ENCODE results near the gene CACNA1B.

CACNA1B gene

DNA sequence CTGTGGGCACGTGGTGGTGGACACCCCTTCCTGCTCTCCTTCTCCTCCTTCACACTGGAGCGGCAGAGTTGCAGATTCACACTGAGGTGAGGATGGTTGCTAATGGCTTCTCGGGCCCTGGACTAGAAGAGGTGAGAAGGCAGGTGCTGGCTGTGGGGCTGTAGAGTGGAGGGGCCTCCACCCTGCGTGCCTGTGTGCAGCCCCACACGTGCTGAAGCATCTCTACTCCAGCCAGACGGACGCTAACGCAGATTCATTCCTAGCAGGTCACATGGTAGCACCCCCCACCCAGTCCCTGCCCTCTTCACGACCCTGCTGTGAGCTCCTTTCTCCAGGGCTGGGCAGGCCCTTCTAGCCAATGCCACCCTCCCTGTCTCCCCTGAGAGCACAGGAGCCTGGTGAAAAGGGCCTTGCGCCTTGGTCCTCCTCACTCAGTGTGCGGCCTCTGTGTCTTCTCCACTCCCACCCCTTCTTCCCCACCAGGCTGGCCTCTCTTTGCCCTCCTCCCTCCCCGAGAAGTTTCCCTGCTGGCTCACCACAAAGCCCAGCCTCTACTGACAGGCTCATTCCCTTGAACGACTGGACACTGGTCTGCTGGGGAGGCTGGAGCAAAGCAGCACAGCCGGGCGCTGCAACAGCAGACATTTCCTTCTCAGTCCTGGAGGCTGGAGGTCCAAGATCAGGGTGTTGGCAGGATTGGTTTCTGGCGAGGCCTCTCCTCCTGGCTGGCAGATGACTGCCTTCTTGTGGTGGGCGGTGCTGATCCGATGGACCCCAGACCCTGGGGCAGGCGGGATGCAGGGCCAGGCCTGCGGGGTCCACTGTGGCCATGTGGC, 14.2 kb downstream of the CACNA1B start:
- TF ChIP-seq, protein P1, sequence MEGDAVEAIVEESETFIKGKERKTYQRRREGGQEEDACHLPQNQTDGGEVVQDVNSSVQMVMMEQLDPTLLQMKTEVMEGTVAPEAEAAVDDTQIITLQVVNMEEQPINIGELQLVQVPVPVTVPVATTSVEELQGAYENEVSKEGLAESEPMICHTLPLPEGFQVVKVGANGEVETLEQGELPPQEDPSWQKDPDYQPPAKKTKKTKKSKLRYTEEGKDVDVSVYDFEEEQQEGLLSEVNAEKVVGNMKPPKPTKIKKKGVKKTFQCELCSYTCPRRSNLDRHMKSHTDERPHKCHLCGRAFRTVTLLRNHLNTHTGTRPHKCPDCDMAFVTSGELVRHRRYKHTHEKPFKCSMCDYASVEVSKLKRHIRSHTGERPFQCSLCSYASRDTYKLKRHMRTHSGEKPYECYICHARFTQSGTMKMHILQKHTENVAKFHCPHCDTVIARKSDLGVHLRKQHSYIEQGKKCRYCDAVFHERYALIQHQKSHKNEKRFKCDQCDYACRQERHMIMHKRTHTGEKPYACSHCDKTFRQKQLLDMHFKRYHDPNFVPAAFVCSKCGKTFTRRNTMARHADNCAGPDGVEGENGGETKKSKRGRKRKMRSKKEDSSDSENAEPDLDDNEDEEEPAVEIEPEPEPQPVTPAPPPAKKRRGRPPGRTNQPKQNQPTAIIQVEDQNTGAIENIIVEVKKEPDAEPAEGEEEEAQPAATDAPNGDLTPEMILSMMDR (IDR thresholded peaks at IDR 0.05; ENCODE audit: unreplicated experiment in 3 of 3): no peak
- Mint-ChIP-seq H3K9me3 (no peaks in the 10 kb centered on the region), H3K27me3 (ENCODE audit: low read depth) (peaks cover 8% of the 10 kb centered on the region), H3K4me3 (no peak overlapping the region), H3K4me1 (no peaks in the 10 kb centered on the region), H3K36me3 (ENCODE audit: low read depth) (no peaks in the 10 kb centered on the region), H3K27ac (no peak overlapping the region)

DNA sequence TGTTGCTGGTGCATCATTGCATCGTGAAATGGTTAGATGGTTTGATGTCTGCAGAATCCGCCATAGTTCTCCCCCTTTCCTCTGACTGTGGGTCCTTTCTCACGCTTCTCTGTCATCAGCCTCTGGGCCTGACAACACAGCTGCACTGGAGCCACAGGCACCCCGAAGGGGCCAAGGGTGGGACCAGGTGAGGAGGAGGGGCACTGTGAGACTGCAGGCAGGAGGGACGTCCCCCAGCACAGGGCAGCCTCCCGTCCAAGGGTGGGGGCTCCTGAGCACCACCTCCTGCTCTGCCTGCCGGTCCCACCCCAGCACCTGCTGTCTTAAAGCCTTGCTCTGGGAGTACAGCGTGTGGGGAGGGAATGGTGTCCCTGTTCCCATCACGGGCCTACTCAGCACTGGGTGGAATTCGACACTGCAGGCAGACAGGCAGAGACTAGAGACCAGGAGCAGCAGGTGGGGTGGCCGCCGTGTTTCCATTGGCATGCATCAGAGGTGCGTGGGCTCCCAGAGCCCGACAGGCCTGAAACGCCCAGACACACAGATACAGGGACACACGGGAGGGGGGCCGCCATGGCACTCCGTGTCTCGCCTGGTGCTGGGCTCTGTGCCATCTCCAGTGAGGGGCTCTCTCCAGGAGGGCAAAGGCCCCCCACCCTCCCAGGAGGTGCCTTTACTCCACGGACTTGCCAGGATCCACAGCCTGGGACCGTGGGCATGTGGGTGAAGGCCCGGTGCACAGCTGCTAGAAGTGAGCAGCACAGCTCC, 15.0 kb downstream of the CACNA1B start:
- Mint-ChIP-seq H3K36me3 (ENCODE audit: low read depth) (no peaks in the 10 kb centered on the region), H3K27ac (no peak overlapping the region), H3K4me1 (no peaks in the 10 kb centered on the region), H3K27me3 (ENCODE audit: low read depth) (peaks cover 8% of the 10 kb centered on the region), H3K4me3 (no peak overlapping the region), H3K9me3 (no peaks in the 10 kb centered on the region)
- TF ChIP-seq, protein P1 (IDR thresholded peaks at IDR 0.05; ENCODE audit: unreplicated experiment in 3 of 3): no peak

DNA sequence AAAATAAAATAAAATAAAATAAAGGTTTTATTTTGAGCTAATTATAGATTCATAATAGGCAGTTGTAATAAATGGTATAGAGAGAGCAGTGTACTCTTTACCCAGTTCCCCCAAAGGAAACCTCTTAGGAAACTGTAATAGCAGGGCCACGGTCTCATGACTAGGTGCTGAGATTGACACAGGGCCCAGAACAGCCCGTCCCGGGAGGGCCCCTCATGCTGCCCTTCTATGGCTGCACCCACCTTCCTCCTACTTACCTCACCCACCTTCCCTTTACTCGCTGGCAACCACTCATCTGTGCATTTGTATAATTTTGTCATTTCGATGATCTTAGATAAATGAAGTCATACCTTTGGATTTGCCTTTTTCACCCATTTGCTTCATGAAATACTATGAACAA, 16.1 kb downstream of the CACNA1B start:
- Mint-ChIP-seq H3K4me3 (no peak overlapping the region), H3K36me3 (ENCODE audit: low read depth) (no peaks in the 10 kb centered on the region), H3K27ac (no peak overlapping the region), H3K27me3 (ENCODE audit: low read depth) (peaks cover 8% of the 10 kb centered on the region), H3K9me3 (peaks cover 3% of the 10 kb centered on the region), H3K4me1 (no peaks in the 10 kb centered on the region)
- TF ChIP-seq, protein P1 (IDR thresholded peaks at IDR 0.05; ENCODE audit: unreplicated experiment in 3 of 3): no peak

DNA sequence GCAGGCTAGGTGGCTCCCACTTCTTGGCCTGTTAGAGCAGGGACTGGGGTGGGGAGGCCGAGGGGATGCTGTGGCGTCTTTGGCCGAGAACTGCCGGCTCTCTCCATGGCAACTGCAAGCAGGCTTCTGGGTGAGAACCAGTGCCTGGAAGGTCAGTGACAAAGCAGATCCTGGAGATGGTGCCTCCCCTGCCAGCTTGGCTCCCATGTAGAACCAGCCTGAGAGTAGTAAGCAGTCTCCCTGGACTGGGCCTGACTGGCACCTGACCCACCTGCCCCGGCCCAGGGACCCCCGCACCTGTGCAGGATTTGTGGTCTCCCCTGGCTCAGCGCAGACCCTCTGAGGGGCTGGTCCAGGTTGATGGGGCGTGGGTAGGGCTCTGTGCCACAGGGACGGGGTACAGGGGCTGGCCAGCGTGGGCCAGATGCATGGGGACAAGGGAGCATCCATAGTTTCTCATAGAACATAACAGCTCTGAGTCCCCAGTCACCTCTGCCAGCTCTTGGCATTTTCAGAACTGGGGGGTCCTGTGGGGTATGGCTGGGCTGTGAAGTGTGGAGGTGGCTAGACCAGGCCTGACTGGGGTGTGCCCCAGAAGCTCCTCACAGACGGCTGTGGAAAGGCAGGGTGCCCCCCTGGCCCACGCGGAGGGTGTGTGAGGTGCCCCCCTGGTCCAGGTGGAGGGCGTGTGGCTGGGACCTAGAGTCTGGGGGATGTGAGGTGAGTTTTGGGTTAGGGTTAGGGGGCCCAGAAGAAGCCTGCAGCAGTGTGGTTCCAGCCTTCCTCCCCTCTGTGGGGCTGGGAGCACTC, 22.2 kb downstream of the CACNA1B start:
- no peak overlapping the region for H3K4me3 Mint-ChIP-seq
- H3K36me3 Mint-ChIP-seq (ENCODE audit: low read depth): no peaks in the 10 kb centered on the region
- H3K4me1 Mint-ChIP-seq: no peaks in the 10 kb centered on the region
- peaks cover 10% of the 10 kb centered on the region for H3K9me3 Mint-ChIP-seq
- TF ChIP-seq, protein P1 (IDR thresholded peaks at IDR 0.05; ENCODE audit: unreplicated experiment in 3 of 3): no peak
- H3K27me3 Mint-ChIP-seq (ENCODE audit: low read depth): peaks cover 4% of the 10 kb centered on the region
- H3K27ac Mint-ChIP-seq: no peak overlapping the region

DNA sequence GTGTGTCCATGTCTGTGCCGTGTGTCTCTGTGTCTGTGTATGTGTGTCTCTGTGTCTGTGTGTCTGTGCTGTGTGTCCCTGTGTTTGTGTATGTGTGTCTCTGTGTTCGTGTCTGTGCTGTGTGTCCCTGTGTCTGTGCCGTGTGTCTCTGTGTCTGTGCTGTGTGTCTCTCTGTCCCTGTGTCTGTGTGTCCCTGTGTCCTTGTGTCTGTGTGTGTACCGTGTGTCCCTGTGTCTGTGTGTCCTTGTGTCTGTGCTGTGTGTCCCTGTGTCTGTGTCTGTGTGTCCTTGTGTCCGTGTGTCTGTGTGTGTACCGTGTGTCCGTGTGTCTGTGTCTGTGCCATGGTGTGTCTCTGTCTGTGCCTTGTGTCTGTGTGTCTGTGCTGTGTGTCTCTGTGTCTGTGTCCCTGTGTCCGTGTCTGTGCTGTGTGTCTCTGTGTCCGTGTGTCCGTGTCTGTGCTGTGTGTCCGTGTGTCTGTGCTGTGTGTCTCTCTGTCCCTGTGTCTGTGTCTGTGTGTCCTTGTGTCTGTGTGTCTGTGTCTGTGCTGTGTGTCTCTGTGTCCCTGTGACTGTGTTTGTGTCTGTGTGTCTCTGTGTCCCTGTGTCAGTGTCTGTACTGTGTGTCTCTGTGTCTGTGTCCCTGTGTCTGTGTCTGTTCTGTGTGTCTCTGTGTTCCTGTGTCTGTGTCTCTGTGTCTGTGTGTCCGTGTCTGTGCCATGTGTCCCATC, 23.2 kb downstream of the CACNA1B start:
- Mint-ChIP-seq H3K4me3 (no peak overlapping the region), H3K27ac (no peak overlapping the region), H3K9me3 (peaks cover 10% of the 10 kb centered on the region), H3K27me3 (ENCODE audit: low read depth) (peaks cover 3% of the 10 kb centered on the region), H3K4me1 (no peaks in the 10 kb centered on the region), H3K36me3 (ENCODE audit: low read depth) (no peaks in the 10 kb centered on the region)
- TF ChIP-seq, protein P1 (IDR thresholded peaks at IDR 0.05; ENCODE audit: unreplicated experiment in 3 of 3): no peak
